Natural killer cell (primary cell): ENCODE measurements around the gene PER1. TPM values are rescaled to one million over a fixed set of nuclear protein-coding genes. Genes with fewer than 3 reads are reported as not detected.

Experiments used
- ATAC-seq, 3 donors: fragments of 150-1000 bp in 2 of 3; fragments of 200-7000 bp in 1 of 3; cut with Tn5 transposase; 1 replicate in 1 of 3; 2 replicates in 2 of 3; pipeline ENCODE4 v1.10.0; 2021; ENCODE audit warnings: mild to moderate bottlenecking in 2 of 3, moderate library complexity in 2 of 3
- DNase-seq, 2 donors: peaks; one replicate each; pipeline versions ENCODE4 v3.0.0 to v3.0.0-alpha.2; 2013 to 2021; ENCODE audit warnings: mixed read lengths in 1 of 2
- H3K27ac ChIP-seq: one replicate; pipeline ENCODE4 v1.5.1; 2013; ENCODE audit warnings: mild to moderate bottlenecking, low read length
- H3K27me3 ChIP-seq: one replicate; pipeline ENCODE4 v1.6.1; 2013; ENCODE audit warnings: low read length; ENCODE audit not compliant: control insufficient read depth, insufficient read depth
- H3K36me3 ChIP-seq: one replicate; pipeline ENCODE4 v1.6.1; 2013; ENCODE audit warnings: low read length; ENCODE audit not compliant: control insufficient read depth, insufficient read depth
- H3K4me1 ChIP-seq: one replicate; pipeline ENCODE4 v1.6.1; 2013; ENCODE audit warnings: low read length; ENCODE audit not compliant: control insufficient read depth, insufficient read depth
- H3K4me3 ChIP-seq: one replicate; pipeline ENCODE4 v1.5.1; 2013; ENCODE audit warnings: low read length
- H3K9me3 ChIP-seq: one replicate; pipeline ENCODE4 v1.6.1; 2013; ENCODE audit warnings: low read length; ENCODE audit not compliant: control insufficient read depth, insufficient read depth
- H3K27ac Mint-ChIP-seq, 2 donors: one replicate each; pipeline ENCODE4 v1.8.0; 2022; ENCODE audit warnings: mild to moderate bottlenecking in 2 of 2, mixed read lengths in 2 of 2, moderate library complexity in 1 of 2
- H3K27me3 Mint-ChIP-seq, 2 donors: one replicate each; pipeline ENCODE4 v1.8.0; 2022; ENCODE audit warnings: low read depth in 2 of 2, mixed read lengths in 2 of 2
- H3K36me3 Mint-ChIP-seq: one replicate; pipeline ENCODE4 v1.8.0; 2022; ENCODE audit warnings: mixed read lengths
- H3K4me1 Mint-ChIP-seq, 2 donors: one replicate each; pipeline ENCODE4 v1.8.0; 2022; ENCODE audit warnings: mixed read lengths in 2 of 2
- H3K4me3 Mint-ChIP-seq: one replicate; pipeline ENCODE4 v1.8.0; 2022; ENCODE audit warnings: mild to moderate bottlenecking, moderate library complexity, mixed read lengths
- H3K9me3 Mint-ChIP-seq, 2 donors: one replicate each; pipeline ENCODE4 v1.8.0; 2022; ENCODE audit warnings: mixed read lengths in 2 of 2
- CTCF ChIP-seq: fragments of 200-600 bp; IDR thresholded peaks from one replicate; pipeline ENCODE4 v1.8.0; 2022; ENCODE audit warnings: antibody characterized with exemption
- WGBS: methylation state at CpG from one replicate; pipeline ENCODE4 v1.1.7; 2013; ENCODE audit warnings: missing lambda C conversion rate; ENCODE audit not compliant: insufficient coverage; 5-methylcytosine and 5-hydroxymethylcytosine counted together
- intact Hi-C: fragments of 100-400 bp; cut with micrococcal nuclease; formaldehyde crosslinking; loops from one replicate; pipeline ENCODE4 v1.14.2; 2022
- total RNA-seq, 4 donors: library from RNA; stranded (reverse); fragments of 120-200 nt in 1 of 4; gene quantifications; one replicate each; pipeline versions ENCODE4 v1.2.3 to v1.2.4, GENCODE V29; 2013 to 2022

Gene PER1
- total RNA-seq, 3 donors from 2014 or later (not counting 1 experiment from before 2014, with no cell fraction given): 636 to 1,422 (median 923) TPM

- Histone ChIP-seq H3K4me3 (no peak overlapping the region), H3K36me3 (peaks cover 28% of the 10 kb centered on the region), H3K27ac (peak overlapping the region; percentile 100), H3K4me1 (peaks cover 83% of the 10 kb centered on the region), H3K27me3 (no peaks in the 10 kb centered on the region), H3K9me3 (no peaks in the 10 kb centered on the region)
- Mint-ChIP-seq H3K4me3 (peak overlapping the region; percentile 82), H3K36me3 (no peaks in the 10 kb centered on the region), H3K9me3 (no peaks in the 10 kb centered on the region), H3K27ac (no peak overlapping the region), H3K27me3 (no peaks in the 10 kb centered on the region), H3K4me1 (peaks cover 47 to 65% of the 10 kb centered on the region in 2 donors)
- intact Hi-C loops: no loop called here
- TF ChIP-seq CTCF: no peak
- ATAC-seq (no peak), DNase-seq (peak in 1 of 2 donors; percentile 27)
- WGBS: 78% methylated on average over 5 of the region's 5 CpGs
Measured at GRCh38 chr17:8160741-8161221, 8.6 kb upstream of the PER1 start.

GRCh38 chr17:8160224-8160577, 8.0 kb upstream of the PER1 start:
- Histone ChIP-seq H3K4me1 (peaks cover 85% of the 10 kb centered on the region), H3K27me3 (no peaks in the 10 kb centered on the region), H3K4me3 (no peak overlapping the region), H3K27ac (peak overlapping the region; percentile 33), H3K36me3 (peaks cover 28% of the 10 kb centered on the region), H3K9me3 (no peaks in the 10 kb centered on the region)
- Mint-ChIP-seq H3K27ac (no peak overlapping the region), H3K9me3 (no peaks in the 10 kb centered on the region), H3K36me3 (no peaks in the 10 kb centered on the region), H3K27me3 (no peaks in the 10 kb centered on the region), H3K4me3 (peak overlapping the region; percentile 82), H3K4me1 (peaks cover 47 to 65% of the 10 kb centered on the region in 2 donors)
- DNase-seq: no peak
- intact Hi-C loops: no loop called here
- TF ChIP-seq CTCF: no peak
- 82% methylated on average over 4 of the region's 4 CpGs for WGBS
- ATAC-seq: no peak

- Histone ChIP-seq H3K4me3 (no peak overlapping the region), H3K9me3 (no peaks in the 10 kb centered on the region), H3K27me3 (no peaks in the 10 kb centered on the region), H3K36me3 (peaks cover 28% of the 10 kb centered on the region), H3K4me1 (peaks cover 85% of the 10 kb centered on the region), H3K27ac (peak overlapping the region; percentile 33)
- Mint-ChIP-seq H3K27me3 (no peaks in the 10 kb centered on the region), H3K4me3 (peak overlapping the region; percentile 71), H3K36me3 (no peaks in the 10 kb centered on the region), H3K9me3 (no peaks in the 10 kb centered on the region), H3K4me1 (peaks cover 42 to 59% of the 10 kb centered on the region in 2 donors), H3K27ac (no peak overlapping the region)
- no peak for ATAC-seq
- TF ChIP-seq CTCF: no peak
- 92% methylated on average over 3 of the region's 4 CpGs for WGBS
- DNase-seq: peak in 1 of 2 donors; percentile 21
- intact Hi-C loops: loop anchor here (2.0 to 10.0 kb wide), 2 partner anchors 13 to 795 kb away; no protein-coding TSS in a partner anchor
Measured at GRCh38 chr17:8159459-8160223, 7.4 kb upstream of the PER1 start.
